ENCODE measurements around the gene RNF26.
A peak's percentile ranks its signal among the peaks of the same experiment; 100 is the strongest.
"Not testable (repeated sequence)": the region's sequence is repeated elsewhere in the genome, so short reads cannot be mapped to it uniquely, and the experiment has no call there.

RNF26 gene

DNA sequence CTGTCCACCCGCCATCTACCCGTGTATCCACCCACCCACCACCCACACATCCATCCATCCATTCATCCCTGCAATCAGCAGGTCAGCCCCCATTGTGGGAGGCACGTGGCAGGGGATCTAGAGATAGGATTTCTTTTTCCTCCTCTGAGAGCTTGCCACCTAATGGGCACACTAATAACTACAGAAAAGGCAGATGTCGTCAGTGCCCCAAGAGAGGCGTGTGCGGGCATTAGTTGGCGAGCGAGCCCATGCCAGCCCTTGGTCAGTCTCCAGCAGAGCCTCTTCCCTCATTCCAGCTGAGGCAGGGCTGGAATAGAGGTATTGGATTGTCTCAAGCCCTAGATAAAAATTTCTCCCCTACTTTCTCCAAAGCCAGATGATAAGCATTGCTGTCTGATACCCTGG lies 37.5 kb downstream of the RNF26 start:
- DNase-seq (ENCODE audit: low read depth): peak; percentile 28

DNA sequence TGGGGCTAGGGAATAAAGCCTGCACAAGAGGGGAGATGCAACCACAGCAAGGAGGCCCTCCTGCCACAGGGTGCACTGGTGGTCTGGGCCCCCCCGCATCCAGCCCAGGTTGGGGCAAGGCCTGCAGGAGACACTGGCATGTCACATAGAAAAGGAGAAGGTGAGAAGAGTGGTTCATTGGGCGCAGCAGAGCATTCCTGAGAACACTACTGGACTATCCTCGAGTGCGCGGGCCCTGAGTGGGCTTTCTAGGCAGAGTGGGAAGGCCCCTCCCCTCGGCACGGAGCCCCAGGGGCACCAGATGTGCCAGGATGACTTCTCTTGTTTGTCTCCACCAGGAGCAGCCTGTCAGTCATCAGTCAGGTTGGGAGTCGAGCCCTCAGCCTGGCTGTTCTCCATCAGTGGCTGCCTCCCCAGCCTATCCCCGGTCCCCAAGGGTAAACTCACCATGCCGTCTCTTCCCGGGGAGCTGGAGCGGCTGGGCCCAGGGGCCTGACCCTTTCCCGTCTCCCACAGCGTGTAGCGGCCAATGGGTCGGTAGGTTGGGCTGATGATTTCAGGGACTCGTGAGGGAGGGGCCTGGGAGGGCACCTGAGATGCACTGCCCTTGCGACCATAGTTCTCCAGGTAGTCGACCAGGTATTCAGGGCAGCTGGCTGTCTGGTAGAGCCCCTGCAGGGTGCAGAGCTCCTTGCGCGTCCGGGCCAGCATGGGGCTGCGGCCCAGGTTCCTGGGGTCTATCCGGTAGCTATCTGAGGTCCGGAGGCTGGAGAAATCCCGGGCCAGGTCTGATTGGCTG lies 38.1 kb downstream of the RNF26 start:
- DNase-seq (ENCODE audit: low read depth): no peak

DNA sequence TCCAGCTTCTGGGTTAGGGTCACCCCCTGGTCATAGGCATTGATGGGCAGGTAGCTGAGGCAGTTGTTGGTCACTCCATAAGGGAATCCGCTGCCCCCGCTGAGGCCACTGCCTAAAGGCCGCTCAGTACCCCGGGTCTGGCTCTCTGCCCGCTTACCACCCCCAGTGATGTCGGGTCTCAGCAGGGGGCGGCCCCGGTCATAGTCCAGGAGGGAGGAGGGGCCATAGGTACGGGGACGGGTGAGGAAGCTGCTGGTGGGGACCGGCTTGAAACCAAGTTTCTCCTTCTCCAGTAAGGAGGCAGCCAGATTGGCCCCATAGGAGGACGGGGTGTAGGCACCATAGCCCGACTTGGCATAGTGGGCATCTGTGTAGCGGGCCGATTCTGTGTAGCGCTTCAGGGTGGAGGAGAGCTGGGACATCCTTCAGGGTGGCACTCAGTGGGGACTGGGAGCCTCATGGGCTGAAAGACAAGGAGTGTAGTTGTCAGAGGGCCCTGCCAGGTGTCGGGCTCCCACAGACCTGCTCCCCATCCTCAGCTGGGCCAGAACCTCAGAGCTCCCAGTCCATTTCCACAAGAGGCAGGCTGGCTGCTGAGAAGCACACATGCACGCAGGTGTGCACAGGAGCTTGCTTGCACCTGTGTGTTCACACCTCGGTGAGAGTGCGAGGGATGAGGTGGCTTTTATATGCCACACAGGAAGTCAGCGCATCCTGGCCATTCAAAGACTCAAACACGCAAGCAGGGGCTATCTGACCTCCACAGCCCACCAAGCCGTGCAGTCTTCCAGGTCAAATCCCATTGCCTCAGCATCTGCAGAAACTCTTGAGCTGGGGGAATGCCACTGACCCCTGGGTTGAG lies 39.0 kb downstream of the RNF26 start:
- no peak for DNase-seq (ENCODE audit: low read depth)

DNA sequence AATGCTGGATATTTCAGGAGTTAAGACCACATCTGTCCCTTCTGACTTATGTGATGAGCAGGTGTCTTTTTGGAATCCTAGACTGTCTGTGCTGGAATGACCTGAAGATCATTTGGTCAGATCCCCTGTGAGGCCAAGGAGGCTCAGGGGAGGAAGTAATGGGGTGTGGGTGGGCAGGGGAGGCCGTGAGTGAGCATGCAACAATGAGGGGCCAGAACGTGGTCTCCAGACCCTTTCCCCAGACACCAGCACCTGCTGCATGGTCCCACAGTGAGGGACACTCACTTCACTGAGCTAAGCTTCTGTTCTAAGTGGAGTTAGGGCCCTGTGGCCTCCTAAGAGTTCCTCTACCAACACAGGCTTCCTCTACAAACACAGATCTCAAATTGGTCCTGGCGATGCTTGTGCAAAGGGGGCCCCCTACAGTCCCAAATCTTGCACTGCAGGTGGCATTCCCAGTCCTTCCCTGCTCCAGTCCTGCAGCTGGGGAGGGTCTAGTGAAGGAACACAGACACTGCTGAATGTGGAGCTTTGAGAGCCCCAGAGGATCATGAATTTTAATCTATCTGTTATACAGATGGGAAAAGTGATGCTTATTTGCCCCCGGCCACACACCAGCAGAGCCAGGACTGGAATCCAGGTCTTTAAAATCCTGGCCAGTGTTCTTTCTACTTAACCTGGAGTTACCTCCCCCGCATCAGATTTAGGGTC lies 39.7 kb downstream of the RNF26 start:
- DNase-seq (ENCODE audit: low read depth): peak; percentile 77

DNA sequence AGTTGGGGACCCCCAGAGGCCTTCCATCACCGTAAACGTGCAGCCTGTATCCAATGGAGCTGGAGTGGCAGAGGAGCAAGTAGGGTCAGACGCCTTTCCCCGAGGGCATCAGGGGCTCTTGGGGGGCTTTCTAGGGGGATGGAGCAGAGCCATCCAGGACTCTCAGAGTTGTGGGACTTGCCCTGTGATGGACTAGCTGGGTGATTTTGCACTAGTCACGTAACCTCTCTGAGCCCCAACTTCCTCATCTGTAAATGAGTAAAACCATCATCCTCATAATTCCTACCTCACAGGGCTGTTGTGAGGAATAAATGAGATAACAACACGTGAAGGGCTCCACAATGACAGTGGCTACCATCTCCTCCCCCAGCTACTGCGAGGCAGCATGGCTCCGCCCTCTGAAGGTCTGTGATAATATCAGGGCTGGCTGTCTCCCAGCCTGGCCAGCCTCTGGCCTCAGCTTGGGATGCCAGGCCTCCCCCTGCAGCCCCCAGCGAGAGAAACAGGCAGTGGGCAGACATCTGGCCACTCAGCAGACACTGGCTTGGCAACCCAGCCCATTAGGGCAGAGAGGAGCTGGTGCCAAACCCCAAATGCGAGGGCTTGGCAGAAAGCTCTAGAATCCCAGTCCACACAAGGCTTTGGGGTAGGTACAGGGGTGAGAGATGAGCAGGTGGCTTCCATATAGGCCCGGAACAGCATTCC lies 40.5 kb downstream of the RNF26 start:
- DNase-seq (ENCODE audit: low read depth): no peak

DNA sequence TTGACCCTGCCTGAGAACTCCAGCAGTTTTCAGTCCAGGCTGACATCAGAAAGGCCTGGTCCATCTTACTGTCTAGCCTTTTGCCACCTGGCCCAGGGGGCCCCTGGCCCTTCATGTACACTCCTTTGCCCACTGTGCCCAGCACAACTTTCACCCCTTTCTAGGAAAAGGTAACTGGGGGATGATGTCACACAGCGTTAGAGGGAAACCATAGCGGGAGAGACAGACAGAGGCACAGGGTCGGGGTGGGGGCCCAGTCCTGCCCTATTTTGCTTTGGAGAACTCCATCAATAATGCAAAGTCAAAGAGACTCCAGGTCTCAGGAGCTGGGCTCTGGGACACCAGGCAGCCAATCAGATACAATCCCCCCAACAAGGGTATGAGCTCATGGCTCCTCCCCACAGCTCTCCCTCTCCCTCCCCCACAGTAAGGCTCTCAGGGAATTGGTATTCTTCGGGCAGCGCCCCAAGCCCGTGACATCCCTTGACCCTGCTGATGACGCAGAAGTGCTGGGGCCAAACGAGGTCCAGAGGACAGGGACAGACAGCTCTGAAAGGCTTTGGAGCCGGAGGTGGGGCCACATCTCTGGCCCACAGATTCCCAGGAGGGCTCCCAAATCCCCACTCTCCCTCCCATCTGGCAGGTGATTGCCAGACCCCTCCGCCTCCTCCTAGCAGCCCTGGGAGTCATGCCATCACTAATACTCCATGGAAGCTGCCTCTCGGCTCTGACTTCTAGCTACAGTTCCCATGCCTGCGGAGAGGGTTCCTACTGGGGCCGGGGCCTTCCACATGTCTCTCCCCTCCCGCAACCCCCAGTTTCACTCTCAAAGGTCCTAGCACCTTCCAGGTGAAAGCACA lies 41.2 kb downstream of the RNF26 start:
- peak; percentile 35 for DNase-seq (ENCODE audit: low read depth)

DNA sequence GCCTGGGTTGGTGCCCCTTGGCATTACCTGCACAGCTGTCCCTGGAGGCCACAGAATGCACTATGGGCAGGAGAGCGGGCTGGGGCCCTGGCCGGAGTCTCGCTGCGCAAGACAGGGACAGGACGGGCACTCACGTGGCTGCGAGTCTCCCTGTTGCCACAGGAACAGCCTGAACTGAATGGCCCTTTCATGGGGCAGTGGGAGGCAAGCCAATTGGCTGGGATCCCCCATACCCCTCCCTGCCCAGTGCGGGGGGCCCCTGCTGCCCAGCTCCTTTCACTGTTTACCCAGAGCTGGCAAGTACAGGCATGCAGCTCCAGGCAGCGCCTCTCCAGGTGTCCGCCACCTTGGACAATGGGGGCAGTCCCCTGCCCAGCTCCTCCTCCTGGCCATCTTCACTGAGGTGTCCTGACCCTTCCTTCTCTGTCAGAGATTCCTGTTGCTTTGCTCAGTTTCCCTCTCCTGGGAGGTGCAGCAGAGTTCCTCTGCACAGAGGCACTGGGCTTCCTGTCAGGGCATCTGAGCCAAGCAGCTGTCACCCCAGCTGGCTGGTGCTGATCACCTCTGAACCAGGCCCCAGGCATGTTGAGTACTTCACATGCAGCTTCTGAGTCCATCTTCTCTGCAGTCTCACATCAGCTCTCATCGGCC lies 42.0 kb downstream of the RNF26 start:
- no peak for DNase-seq (ENCODE audit: low read depth)

DNA sequence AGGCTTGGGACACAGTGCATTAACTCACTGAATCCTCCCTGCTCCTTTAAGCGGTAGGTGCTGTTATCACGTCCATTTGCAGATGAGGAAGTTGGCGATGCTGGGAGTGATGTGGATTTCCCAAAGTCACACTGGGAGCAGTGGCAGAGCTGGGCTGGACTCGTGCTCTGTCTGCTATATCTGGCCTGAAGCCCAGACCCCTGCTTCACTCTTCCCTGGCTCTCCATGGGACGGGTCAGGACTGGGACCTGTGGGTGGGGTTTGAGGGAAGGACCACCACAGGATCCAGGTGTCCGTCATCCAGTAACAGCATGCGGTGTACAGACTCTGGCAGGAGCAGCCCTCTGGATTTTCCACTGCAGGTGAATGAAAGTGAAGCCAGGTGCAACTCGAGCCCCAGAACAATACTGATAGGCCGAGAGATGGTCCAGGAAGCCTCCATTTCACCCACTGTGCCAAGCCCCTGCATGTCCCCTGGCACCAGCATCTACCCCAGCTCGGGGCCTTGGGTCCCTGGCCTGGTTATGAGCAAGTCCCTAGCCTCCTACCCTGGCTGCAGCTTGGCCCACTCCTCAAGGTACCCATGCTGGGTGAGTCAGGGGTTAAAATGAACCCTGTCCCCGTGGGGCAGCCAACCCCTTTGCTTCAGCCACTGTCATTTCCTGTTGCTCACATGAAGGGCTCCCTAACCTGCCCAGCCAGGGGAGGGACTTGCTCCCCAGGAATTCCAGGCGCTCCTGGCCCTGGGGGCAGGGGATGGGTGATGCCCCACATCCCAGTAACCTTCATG lies 43.0 kb downstream of the RNF26 start:
- peak; percentile 33 for DNase-seq (ENCODE audit: low read depth)

DNA sequence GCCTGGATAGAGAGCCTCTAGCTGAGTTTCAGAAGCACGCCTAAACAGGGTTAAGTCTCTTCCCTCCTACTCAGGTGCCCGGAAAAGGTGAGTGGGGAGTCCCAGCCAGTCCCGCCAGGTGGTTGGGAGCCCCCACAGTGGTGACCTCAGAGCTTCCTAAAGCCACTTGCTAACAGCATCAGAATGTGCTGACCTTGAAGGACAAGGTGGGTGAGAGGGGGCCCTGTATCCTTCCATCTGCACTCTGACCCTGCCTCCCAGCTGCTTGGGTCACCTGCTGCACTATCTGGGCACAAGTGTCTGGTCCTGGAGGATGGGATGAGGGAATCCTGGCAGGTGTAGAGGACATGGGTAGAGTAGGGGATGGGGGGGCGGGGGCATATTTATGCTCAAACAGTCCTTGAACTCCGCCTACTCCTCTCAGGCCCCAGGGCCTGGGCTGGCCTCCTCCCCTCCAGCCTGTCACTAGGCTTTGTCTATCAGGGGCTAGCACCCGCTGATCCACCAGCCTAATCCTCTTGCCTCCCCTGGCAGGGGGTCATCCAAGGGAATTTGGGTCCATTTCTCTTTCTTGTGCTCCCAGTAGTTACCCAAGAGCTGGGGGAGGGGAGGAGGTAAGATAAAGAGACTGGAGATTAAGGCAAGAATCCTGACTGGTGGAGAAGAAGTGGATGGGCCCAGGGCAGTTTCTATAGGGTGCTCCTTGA lies 43.8 kb downstream of the RNF26 start:
- no peak for DNase-seq (ENCODE audit: low read depth)

DNA sequence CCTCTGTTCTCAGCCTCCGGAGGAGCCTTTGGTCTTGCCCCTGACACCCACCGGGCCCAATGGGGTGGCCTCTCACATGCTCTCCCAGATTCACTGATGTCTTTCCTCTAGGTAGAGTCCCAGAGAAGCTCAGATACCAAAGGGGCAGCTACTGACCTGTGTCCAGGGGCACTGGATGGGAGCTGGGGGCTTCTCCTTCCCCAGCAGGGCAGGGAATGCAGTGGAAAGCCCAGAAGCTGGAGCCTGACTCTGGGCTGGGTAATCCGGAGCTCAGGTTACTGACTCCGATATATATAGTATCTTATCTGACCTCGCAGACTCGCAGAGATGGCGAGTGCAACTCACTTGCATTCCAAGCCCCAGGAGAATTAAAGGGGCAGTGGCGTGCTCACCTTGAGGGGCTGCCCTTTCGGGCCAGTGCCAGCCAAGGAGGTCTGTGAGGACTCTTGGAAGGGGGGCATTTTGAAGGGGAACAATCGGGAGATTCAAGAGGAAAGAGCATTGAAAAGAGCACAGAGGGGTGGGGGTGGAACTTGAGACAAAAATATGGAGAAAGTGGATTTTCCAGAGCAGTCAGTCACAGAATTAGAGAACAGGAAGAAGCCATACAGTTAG lies 44.6 kb downstream of the RNF26 start:
- DNase-seq (ENCODE audit: low read depth): no peak

DNA sequence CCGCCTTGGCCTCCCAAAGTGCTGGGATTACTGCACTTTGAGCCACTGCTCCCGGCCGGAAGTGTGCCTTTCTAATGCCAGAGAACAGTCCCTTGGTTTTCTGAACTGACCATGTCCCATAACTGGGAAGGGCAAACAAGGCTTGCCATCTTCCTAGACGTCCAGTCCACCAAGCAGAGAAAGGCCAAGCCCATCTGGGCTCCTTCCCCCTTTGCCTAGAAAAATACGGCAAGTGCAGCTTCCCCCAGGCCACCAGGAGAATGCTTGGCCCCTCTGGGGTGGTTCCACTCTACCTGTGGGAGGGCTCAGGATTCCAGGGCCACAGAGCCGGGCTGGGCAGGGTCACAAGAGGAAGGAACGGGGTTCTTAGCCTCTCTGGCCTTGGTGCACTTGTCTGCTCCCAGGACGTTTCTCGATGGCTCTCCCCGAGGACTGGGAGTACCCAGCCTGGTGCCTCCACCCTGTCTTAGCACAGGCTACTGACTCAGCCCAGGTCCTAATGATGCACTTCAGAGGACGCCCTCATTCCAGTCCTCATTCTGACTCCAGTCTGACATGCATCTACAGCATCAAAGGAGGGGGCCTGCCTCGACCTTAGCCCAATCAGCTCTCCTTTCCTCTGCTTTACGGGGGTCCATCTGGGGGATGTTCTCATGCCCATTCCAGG lies 46.0 kb downstream of the RNF26 start:
- no peak for DNase-seq (ENCODE audit: low read depth)

DNA sequence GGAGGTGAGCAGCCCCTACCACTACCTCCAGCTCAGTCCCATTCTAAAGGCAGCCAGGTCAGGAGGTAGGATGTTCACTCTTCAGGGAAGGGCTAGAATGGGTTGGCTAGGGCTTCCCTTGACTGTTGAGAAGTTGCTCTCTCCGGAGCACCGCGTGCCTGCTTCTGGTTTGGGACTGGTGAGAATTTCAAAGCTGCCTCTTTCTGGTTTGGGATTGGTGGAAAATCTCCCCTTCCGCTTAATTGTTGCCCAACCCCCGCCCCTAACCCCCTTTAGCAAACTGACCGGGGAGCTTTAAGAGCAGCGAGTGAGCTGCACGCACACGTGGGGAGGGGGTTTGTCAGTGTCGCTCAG lies 46.5 kb downstream of the RNF26 start:
- no peak for DNase-seq (ENCODE audit: low read depth)

DNA sequence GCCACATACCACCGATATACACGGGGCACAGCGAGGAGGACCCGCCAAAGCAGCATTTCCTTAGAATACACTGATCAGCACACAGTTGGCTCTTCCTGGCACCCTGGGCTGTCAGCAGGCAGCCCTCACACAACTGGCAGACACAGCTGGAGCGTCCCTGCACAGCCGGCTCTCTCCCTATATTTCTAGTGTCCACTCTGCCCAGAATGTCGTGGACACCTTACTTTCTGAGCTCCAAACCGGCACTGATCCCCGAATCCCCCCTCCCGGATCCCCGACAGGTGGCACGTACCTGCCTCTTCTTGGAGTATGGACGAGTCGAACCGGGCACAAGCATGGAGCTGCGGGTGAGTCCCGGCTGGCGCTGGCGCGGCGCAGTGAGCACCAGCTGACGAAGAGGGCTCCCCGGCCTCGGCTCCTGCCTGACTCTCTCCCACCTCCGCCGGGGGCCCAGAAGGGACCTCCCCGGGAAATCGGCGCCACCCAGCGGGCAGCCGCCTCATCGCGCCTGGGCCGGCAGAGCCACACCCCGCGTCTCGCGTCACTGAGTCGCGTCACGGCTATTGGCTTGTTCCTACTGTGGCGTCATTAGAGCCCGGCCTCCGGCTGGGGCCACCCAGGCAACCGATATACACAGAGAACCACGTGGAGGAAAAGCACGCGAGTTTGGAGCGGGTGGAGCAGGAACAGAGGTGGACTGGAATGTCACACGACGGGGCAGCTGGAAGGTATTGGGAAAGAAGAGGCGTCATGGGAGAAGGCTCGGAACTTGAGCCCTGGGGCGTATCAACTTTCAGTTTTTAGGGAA lies 47.1 kb downstream of the RNF26 start, which contains the start of gene USP2:
Gene USP2, minus strand, starts transcription at position 510 of the 808 bp plus-strand sequence. CDS start 8,210 bp downstream, outside the sequence.
- peak; percentile 95 for DNase-seq (ENCODE audit: low read depth)

DNA sequence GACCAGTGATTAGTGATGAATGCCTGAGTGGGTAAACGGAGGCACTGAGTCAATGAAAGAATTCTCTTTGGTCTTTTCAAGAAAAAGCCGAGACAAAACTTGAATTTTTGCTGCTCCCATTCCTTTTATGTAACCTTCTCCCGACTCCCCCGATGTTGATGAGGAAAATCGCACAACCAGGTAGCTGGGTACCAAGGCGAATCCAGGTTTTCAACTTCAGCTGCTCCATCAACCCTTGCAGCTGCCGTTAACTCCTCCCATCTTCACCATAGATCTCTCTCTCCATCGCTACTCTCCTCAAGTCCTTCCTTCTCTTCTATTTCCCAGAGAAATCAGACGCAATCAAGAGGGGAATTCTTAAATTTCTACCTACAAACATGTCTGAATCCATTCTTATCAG lies 47.8 kb downstream of the RNF26 start:
- no peak for DNase-seq (ENCODE audit: low read depth)

DNA sequence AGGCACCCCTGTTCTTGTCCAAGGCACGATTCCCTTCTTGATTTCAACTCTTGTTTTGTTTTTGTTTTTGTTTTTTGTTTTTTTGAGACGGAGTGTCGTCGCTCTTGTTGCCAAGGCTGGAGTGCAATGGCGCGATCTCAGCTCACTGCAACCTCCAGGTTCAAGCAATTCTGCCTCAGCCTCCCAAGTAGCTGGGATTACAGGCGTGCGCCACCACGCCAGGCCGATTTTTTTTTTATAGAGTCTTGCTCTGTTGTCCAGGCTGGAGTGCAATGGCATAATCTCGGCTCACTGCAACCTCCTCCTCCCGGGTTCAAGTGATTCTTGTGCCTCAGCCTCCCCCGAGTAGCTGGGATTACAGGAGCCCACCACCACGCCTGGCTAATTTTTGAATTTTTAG lies 48.2 kb downstream of the RNF26 start:
- not testable (repeated sequence) for DNase-seq (ENCODE audit: low read depth)

DNA sequence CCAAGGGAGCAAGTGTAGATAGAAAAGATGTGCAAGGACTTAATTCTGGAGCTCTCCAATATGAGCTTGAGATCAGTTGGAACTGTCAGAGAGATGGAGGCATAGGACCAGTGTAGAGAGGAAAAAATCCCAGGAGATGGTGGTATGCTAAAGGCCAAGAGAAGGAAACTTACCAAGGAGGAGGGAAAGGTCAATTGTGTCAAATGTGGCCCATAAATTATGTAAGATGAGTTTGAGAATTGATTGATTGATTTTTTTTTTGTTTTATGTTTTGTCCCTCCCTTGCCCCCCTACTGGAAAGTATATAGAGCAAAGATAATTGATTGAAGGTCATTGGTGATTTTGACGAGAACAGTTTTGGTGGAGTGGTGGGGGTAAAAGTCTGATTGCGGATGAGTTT lies 50.0 kb downstream of the RNF26 start:
- no peak for DNase-seq (ENCODE audit: low read depth)

Data from ELR (cell line).